Vagina (tissue), 2 donors: ENCODE results near the gene KRT3.
"Not testable (repeated sequence)": the region's sequence is repeated elsewhere in the genome, so short reads cannot be mapped to it uniquely, and the experiment has no call there.

Experiments
- CTCF ChIP-seq, 3 experiments: fragments of 450-650 bp in 2 of 3; fragments of 200-600 bp in 1 of 3; sonication (generic) in 1 of 3; IDR thresholded peaks; one replicate each; pipeline ENCODE4 v1.5.1; 2017 to 2019; ENCODE audit warnings: antibody characterized with exemption in 3 of 3, mild to moderate bottlenecking in 2 of 3, moderate library complexity in 2 of 3
- POLR2AphosphoS5 ChIP-seq, 2 donors: sonication (generic); formaldehyde crosslinking; IDR thresholded peaks; one replicate each; pipeline ENCODE4 v1.9.0; 2017; ENCODE audit warnings: antibody characterized with exemption in 2 of 2, mild to moderate bottlenecking in 2 of 2, low read depth in 1 of 2; ENCODE audit not compliant: insufficient read depth in 1 of 2

- not testable (repeated sequence) for TF ChIP-seq CTCF (IDR thresholded peaks at IDR 0.05); POLR2AphosphoS5 (IDR thresholded peaks at IDR 0.05; ENCODE audit: insufficient read depth in 1 of 2, low read depth in 1 of 2)
Measured at GRCh38 chr12:52761218-52761617, 34.7 kb downstream of the KRT3 start.
